CD8-positive, alpha-beta memory T cell (primary cell): Measurements from ENCODE around the gene SMARCA2. TPM values are rescaled to one million over a fixed set of nuclear protein-coding genes. Genes with fewer than 3 reads are reported as not detected.

Experiments
- CTCF ChIA-PET: fragments of 350-600 bp; sonication (Branson Sonifier 250); formaldehyde crosslinking; loops from one replicate; lab custom pipeline; 2021; ENCODE audit warnings: antibody characterized with exemption; lab: Charles Lee
- POLR2A ChIA-PET: fragments of 350-600 bp; sonication (Branson Sonifier 250); formaldehyde crosslinking; loops from one replicate; lab custom pipeline; 2021; ENCODE audit warnings: antibody characterized with exemption; lab: Charles Lee
- DNase-seq, 5 donors: peaks; one replicate each; pipeline versions ENCODE4 v3.0.0 to v3.0.0-alpha.2; 2020 to 2022; ENCODE audit warnings: mixed read lengths in 1 of 5
- H3K27ac ChIP-seq: one replicate; pipeline ENCODE4 v1.7.0; 2013; ENCODE audit warnings: low read depth, mild to moderate bottlenecking, low read length, moderate library complexity
- H3K27me3 ChIP-seq: 2 replicates; pipeline ENCODE4 v1.7.0; 2013; ENCODE audit warnings: low read length, mild to moderate bottlenecking; ENCODE audit not compliant: insufficient read depth, poor library complexity, severe bottlenecking
- H3K36me3 ChIP-seq: 2 replicates; pipeline ENCODE4 v1.7.0; 2013; ENCODE audit warnings: mild to moderate bottlenecking, low read length, moderate library complexity; ENCODE audit not compliant: insufficient read depth
- H3K4me1 ChIP-seq: 2 replicates; pipeline ENCODE4 v1.7.0; 2013; ENCODE audit warnings: mild to moderate bottlenecking, low read length, moderate library complexity; ENCODE audit not compliant: insufficient read depth
- H3K4me3 ChIP-seq: 2 replicates; pipeline ENCODE4 v1.7.0; 2013; ENCODE audit warnings: mild to moderate bottlenecking, low read length
- H3K9me3 ChIP-seq: 2 replicates; pipeline ENCODE4 v1.7.0; 2013; ENCODE audit warnings: mild to moderate bottlenecking, low read length
- H3K27ac Mint-ChIP-seq, 8 donors: one replicate each; pipeline ENCODE4 v1.8.0; 2020 to 2021; ENCODE audit warnings: mixed read lengths in 8 of 8, mild to moderate bottlenecking in 6 of 8, inconsistent platforms in 3 of 8, moderate library complexity in 3 of 8
- H3K27me3 Mint-ChIP-seq, 2 donors: one replicate each; pipeline ENCODE4 v1.8.0; 2020 to 2021; ENCODE audit warnings: mixed read lengths in 2 of 2, mild to moderate bottlenecking in 1 of 2, moderate library complexity in 1 of 2
- H3K36me3 Mint-ChIP-seq, 3 donors: one replicate each; pipeline ENCODE4 v1.8.0; 2020 to 2021; ENCODE audit warnings: mixed read lengths in 3 of 3, inconsistent platforms in 1 of 3, mild to moderate bottlenecking in 1 of 3
- H3K4me1 Mint-ChIP-seq, 3 donors: one replicate each; pipeline ENCODE4 v1.8.0; 2020 to 2021; ENCODE audit warnings: mixed read lengths in 3 of 3, inconsistent platforms in 1 of 3, mild to moderate bottlenecking in 1 of 3
- H3K4me3 Mint-ChIP-seq, 7 donors: one replicate each; pipeline ENCODE4 v1.8.0; 2020 to 2021; ENCODE audit warnings: mixed read lengths in 7 of 7, mild to moderate bottlenecking in 6 of 7, moderate library complexity in 4 of 7, inconsistent platforms in 2 of 7
- H3K9me3 Mint-ChIP-seq, 5 donors: one replicate each; pipeline ENCODE4 v1.8.0; 2020 to 2022; ENCODE audit warnings: mixed read lengths in 5 of 5, mild to moderate bottlenecking in 3 of 5, moderate library complexity in 2 of 5, inconsistent platforms in 1 of 5
- polyA plus RNA-seq: library from polyadenylated mRNA; unstranded; fragments of 300-500 nt; fragmentation: Illumina TruSeq; gene quantifications from one replicate; pipeline ENCODE4 v1.2.3, GENCODE V29; 2021
- total RNA-seq, 2 experiments: library from RNA; stranded (reverse); gene quantifications; one replicate each; pipeline ENCODE4 v1.2.3, GENCODE V29; 2021

SMARCA2 gene
- total and polyA plus RNA-seq, 3 experiments from 2014 or later: 56.7 to 156 (median 145) TPM

DNA sequence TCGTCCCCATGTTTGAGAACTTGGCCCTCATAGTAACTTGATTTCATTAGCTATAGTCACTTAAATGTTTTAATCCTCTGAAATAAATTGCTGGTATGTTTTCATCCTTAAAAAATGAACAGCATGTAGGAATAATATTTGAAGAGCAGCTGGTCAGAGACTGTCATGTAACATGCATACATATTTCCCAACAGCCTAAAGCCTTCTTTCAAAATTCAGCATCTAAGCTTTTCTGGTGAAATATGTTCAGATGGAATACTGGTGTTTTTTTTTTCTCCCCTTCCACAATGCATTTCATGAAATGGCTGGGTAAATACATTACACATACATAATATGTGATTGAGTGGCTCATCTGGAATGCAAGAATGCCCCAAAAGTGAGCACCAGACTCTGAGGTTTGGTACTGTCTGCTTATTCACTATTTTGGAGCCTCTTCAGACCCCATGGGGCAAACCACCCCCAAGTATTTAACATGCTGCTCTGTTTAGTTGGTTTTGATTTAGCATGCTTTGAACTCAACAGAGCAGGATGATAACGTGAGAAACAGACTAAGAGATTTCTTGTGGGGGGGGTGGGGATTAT lies 94.0 kb downstream of the SMARCA2 start:
- ChIA-PET POLR2A (no interaction called here), CTCF (no interaction called here)
- Mint-ChIP-seq H3K4me1 (peaks cover 0 to 4% (median 3%) of the 10 kb centered on the region in 3 donors), H3K4me3 (no peak overlapping the region), H3K9me3 (no peaks in the 10 kb centered on the region), H3K27ac (peak overlapping the region in 2 of 8 donors; percentile 54 to 75), H3K36me3 (peaks cover 3 to 90% (median 19%) of the 10 kb centered on the region in 3 donors), H3K27me3 (no peaks in the 10 kb centered on the region)
- Histone ChIP-seq H3K9me3 (no peaks in the 10 kb centered on the region), H3K27ac (no peak overlapping the region), H3K36me3 (peaks cover 38% of the 10 kb centered on the region), H3K27me3 (no peaks in the 10 kb centered on the region), H3K4me1 (no peaks in the 10 kb centered on the region), H3K4me3 (no peak overlapping the region)
- no peak for DNase-seq

GRCh38 chr9:2110036-2110435 lies 94.9 kb downstream of the SMARCA2 start:
- Histone ChIP-seq H3K4me3 (no peak overlapping the region), H3K9me3 (no peaks in the 10 kb centered on the region), H3K27me3 (no peaks in the 10 kb centered on the region), H3K27ac (no peak overlapping the region), H3K36me3 (peaks cover 41% of the 10 kb centered on the region), H3K4me1 (no peaks in the 10 kb centered on the region)
- H3K9me3 Mint-ChIP-seq: no peaks in the 10 kb centered on the region
- peak overlapping the region in 3 of 8 donors; percentile 10 to 66 (median 47) for H3K27ac Mint-ChIP-seq
- DNase-seq: no peak
- no peaks in the 10 kb centered on the region for H3K27me3 Mint-ChIP-seq
- no peak overlapping the region for H3K4me3 Mint-ChIP-seq
- POLR2A ChIA-PET: no interaction called here
- CTCF ChIA-PET: no interaction called here
- peaks cover 0 to 4% (median 3%) of the 10 kb centered on the region in 3 donors for H3K4me1 Mint-ChIP-seq
- peaks cover 3 to 90% (median 19%) of the 10 kb centered on the region in 3 donors for H3K36me3 Mint-ChIP-seq

GRCh38 chr9:2116073-2116472 lies 100.9 kb downstream of the SMARCA2 start:
- Mint-ChIP-seq H3K4me3 (no peak overlapping the region), H3K27ac (peak overlapping the region in 1 of 8 donors; percentile 29), H3K27me3 (no peaks in the 10 kb centered on the region), H3K9me3 (no peaks in the 10 kb centered on the region), H3K4me1 (peaks cover 0 to 3% (median 0%) of the 10 kb centered on the region in 3 donors), H3K36me3 (peaks cover 3 to 97% (median 33%) of the 10 kb centered on the region in 3 donors)
- DNase-seq: no peak
- CTCF ChIA-PET: interaction anchor here (1.0 kb wide), 2 partner anchors 9 to 18 kb away, joined by 3 read pairs; no protein-coding TSS in a partner anchor
- Histone ChIP-seq H3K4me1 (no peaks in the 10 kb centered on the region), H3K36me3 (peaks cover 38% of the 10 kb centered on the region), H3K27me3 (no peaks in the 10 kb centered on the region), H3K27ac (no peak overlapping the region), H3K4me3 (no peak overlapping the region), H3K9me3 (no peaks in the 10 kb centered on the region)
- POLR2A ChIA-PET: no interaction called here

DNA sequence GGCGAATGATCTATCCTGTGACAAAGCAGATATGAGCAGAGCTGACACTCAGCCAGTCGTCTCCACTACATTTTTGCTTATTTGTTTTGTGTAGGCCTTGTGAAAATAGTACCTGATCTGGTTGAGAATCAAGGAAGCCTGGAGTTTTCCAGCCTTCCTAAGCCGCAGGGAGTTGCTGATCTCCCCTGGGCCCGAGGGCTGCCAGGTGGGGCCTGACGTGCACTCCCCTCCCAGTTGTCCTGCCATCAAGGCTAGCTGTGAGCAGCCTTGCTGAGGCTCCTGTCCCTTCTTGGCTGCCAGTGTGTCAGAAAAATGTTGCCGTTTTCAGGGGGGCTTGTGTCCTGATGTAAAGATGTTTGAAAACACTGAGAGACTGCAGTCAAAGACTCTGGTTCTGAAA lies 102.4 kb downstream of the SMARCA2 start:
- H3K4me3 Mint-ChIP-seq: no peak overlapping the region
- Histone ChIP-seq H3K4me3 (no peak overlapping the region), H3K4me1 (no peaks in the 10 kb centered on the region), H3K27me3 (no peaks in the 10 kb centered on the region), H3K27ac (no peak overlapping the region), H3K36me3 (peaks cover 35% of the 10 kb centered on the region), H3K9me3 (no peaks in the 10 kb centered on the region)
- peaks cover 0 to 95% (median 33%) of the 10 kb centered on the region in 3 donors for H3K36me3 Mint-ChIP-seq
- H3K9me3 Mint-ChIP-seq: no peaks in the 10 kb centered on the region
- DNase-seq: no peak
- ChIA-PET CTCF (no interaction called here), POLR2A (no interaction called here)
- H3K4me1 Mint-ChIP-seq: peaks cover 0 to 3% (median under 1%) of the 10 kb centered on the region in 3 donors
- H3K27ac Mint-ChIP-seq: peak overlapping the region in 1 of 8 donors; percentile 77
- H3K27me3 Mint-ChIP-seq: no peaks in the 10 kb centered on the region

DNA sequence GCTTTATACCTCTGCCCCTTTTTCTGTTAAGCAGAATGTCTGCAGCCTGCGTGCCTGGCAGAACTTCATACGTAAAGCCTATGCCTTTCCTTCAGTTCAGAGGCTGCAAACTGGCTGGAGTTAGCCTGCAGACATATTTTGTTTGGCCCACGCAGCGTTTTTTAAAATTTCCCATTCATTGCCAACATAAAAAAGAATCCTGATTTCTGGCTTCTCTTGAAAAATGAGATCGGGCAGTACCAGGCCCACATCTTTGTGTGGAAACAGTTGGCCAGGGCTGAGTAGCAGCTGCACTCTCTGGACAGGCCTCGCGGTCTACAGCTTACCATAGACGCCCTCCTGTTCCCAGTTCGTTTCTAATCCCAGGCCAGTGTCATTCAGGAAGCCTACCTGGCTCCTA lies 104.4 kb downstream of the SMARCA2 start:
- no peaks in the 10 kb centered on the region for H3K9me3 Mint-ChIP-seq
- Histone ChIP-seq H3K9me3 (no peaks in the 10 kb centered on the region), H3K4me1 (peaks cover 3% of the 10 kb centered on the region), H3K27ac (no peak overlapping the region), H3K4me3 (no peak overlapping the region), H3K36me3 (peaks cover 36% of the 10 kb centered on the region), H3K27me3 (no peaks in the 10 kb centered on the region)
- peaks cover 9 to 21% (median 18%) of the 10 kb centered on the region in 3 donors for H3K4me1 Mint-ChIP-seq
- H3K4me3 Mint-ChIP-seq: no peak overlapping the region
- no peak for DNase-seq
- CTCF ChIA-PET: no interaction called here
- no peak overlapping the region for H3K27ac Mint-ChIP-seq
- no peaks in the 10 kb centered on the region for H3K27me3 Mint-ChIP-seq
- peaks cover 0 to 96% (median 45%) of the 10 kb centered on the region in 3 donors for H3K36me3 Mint-ChIP-seq
- POLR2A ChIA-PET: no interaction called here

GRCh38 chr9:2120926-2121689 lies 106.0 kb downstream of the SMARCA2 start:
- peaks cover 0 to 94% (median 53%) of the 10 kb centered on the region in 3 donors for H3K36me3 Mint-ChIP-seq
- CTCF ChIA-PET: interaction anchor here (1.2 kb wide), 1 partner anchor 34 kb away, joined by 3 read pairs; no protein-coding TSS in a partner anchor

GRCh38 chr9:2122299-2122698 lies 107.2 kb downstream of the SMARCA2 start:
- Mint-ChIP-seq H3K36me3 (peaks cover 0 to 94% (median 56%) of the 10 kb centered on the region in 3 donors), H3K27ac (peak overlapping the region in 2 of 8 donors; percentile 27 to 50), H3K27me3 (no peaks in the 10 kb centered on the region), H3K4me3 (no peak overlapping the region), H3K9me3 (no peaks in the 10 kb centered on the region), H3K4me1 (peaks cover 35 to 48% (median 46%) of the 10 kb centered on the region in 3 donors)
- Histone ChIP-seq H3K27me3 (no peaks in the 10 kb centered on the region), H3K4me1 (peaks cover 23% of the 10 kb centered on the region), H3K27ac (no peak overlapping the region), H3K4me3 (no peak overlapping the region), H3K36me3 (peaks cover 33% of the 10 kb centered on the region), H3K9me3 (no peaks in the 10 kb centered on the region)
- CTCF ChIA-PET: interaction anchor here (1.2 to 1.6 kb wide), 2 partner anchors 35 to 36 kb away, joined by 3 read pairs; no protein-coding TSS in a partner anchor
- DNase-seq: no peak
- POLR2A ChIA-PET: no interaction called here

More at GRCh38 chr9:2120926-2121689, 106.0 kb downstream of the SMARCA2 start:
- Histone ChIP-seq H3K4me1 (peaks cover 17% of the 10 kb centered on the region), H3K9me3 (no peaks in the 10 kb centered on the region), H3K27me3 (no peaks in the 10 kb centered on the region), H3K36me3 (peaks cover 38% of the 10 kb centered on the region), H3K27ac (no peak overlapping the region), H3K4me3 (no peak overlapping the region)
- H3K4me3 Mint-ChIP-seq: no peak overlapping the region
- peaks cover 23 to 36% (median 34%) of the 10 kb centered on the region in 3 donors for H3K4me1 Mint-ChIP-seq
- H3K27me3 Mint-ChIP-seq: no peaks in the 10 kb centered on the region
- peak overlapping the region in 4 of 8 donors; percentile 23 to 63 (median 48) for H3K27ac Mint-ChIP-seq
- no peaks in the 10 kb centered on the region for H3K9me3 Mint-ChIP-seq
- POLR2A ChIA-PET: no interaction called here
- DNase-seq: no peak

GRCh38 chr9:2125906-2126305 lies 110.8 kb downstream of the SMARCA2 start:
- no peaks in the 10 kb centered on the region for H3K27me3 ChIP-seq
- Mint-ChIP-seq H3K4me1 (peaks cover 52 to 70% (median 69%) of the 10 kb centered on the region in 3 donors), H3K9me3 (no peaks in the 10 kb centered on the region), H3K36me3 (peaks cover 0 to 89% (median 43%) of the 10 kb centered on the region in 3 donors), H3K27ac (peak overlapping the region; percentile 18 to 91 (median 68)), H3K27me3 (no peaks in the 10 kb centered on the region), H3K4me3 (peak overlapping the region in 6 of 7 donors; percentile 13 to 74 (median 44))
- no peak for DNase-seq
- H3K36me3 ChIP-seq: peaks cover 33% of the 10 kb centered on the region
- H3K4me3 ChIP-seq: no peak overlapping the region
- H3K27ac ChIP-seq: no peak overlapping the region
- H3K9me3 ChIP-seq: no peaks in the 10 kb centered on the region
- POLR2A ChIA-PET: no interaction called here
- CTCF ChIA-PET: interaction anchor here (0.9 kb wide), 1 partner anchor 42 kb away, joined by 3 read pairs; no protein-coding TSS in a partner anchor
- peaks cover 23% of the 10 kb centered on the region for H3K4me1 ChIP-seq
